ENCODE measurements around the gene TTI1. TPM values are rescaled to one million over a fixed set of nuclear protein-coding genes. Genes with fewer than 3 reads are reported as not detected.

The TTI1 gene
- polyA plus RNA-seq, 1 of the 3 experiments (the other 2 are of a cell fraction), result 15.6 TPM

GRCh38 chr20:38043512-38044300 is 10.4 kb upstream of the TTI1 start:
- Histone ChIP-seq H3K27ac (ENCODE audit: low read depth in 2 of 2, low read length in 1 of 2) (peak overlapping the region in 1 of 2 experiments; percentile 69; a peak in 2 of 4 replicates), H3K79me2 (ENCODE audit: insufficient read depth) (peaks cover 80% of the 10 kb centered on the region), H3K9ac (no peak overlapping the region), H3K4me3 (ENCODE audit: low read depth in 2 of 2, low read length in 1 of 2) (no peak overlapping the region), H2AFZ (ENCODE audit: low read depth) (no peak overlapping the region), H3F3A (replicated peaks; ENCODE audit: insufficient read depth) (peaks cover 27% of the 10 kb centered on the region), H3K4me1 (ENCODE audit: control insufficient read depth in 1 of 2, insufficient read depth in 2 of 2, low read depth in 1 of 2, low read length in 1 of 2) (peaks cover 0 to 10% of the 10 kb centered on the region in 2 experiments; a peak in 3 of 4 replicates), H4K20me1 (ENCODE audit: insufficient read depth) (peaks cover 44% of the 10 kb centered on the region), H3K36me3 (replicated peaks in 1 of 2; ENCODE audit: control insufficient read depth in 1 of 2, insufficient read depth in 2 of 2, low read length in 1 of 2) (peaks cover 62 to 63% of the 10 kb centered on the region in 2 experiments), H3K9me2 (no peaks in the 10 kb centered on the region), H3K9me3 (no peaks in the 10 kb centered on the region), H3K4me2 (peak overlapping the region; percentile 27; the same call in 1 of the 2 replicates), H3K27me3 (ENCODE audit: insufficient read depth) (no peaks in the 10 kb centered on the region)
- DNase-seq, result no peak
- TF ChIP-seq JUND (IDR thresholded peaks at IDR 0.05), result peak; percentile 86
- no peak for TF ChIP-seq RCOR1 (IDR thresholded peaks at IDR 0.05; ENCODE audit: low read length)
- TF ChIP-seq NRF1 (IDR thresholded peaks at IDR 0.05; ENCODE audit: low read depth, low read length), result no peak
- TF ChIP-seq MXI1 (IDR thresholded peaks at IDR 0.05; ENCODE audit: low read depth, low read length), result no peak
- TF ChIP-seq, protein P1, sequence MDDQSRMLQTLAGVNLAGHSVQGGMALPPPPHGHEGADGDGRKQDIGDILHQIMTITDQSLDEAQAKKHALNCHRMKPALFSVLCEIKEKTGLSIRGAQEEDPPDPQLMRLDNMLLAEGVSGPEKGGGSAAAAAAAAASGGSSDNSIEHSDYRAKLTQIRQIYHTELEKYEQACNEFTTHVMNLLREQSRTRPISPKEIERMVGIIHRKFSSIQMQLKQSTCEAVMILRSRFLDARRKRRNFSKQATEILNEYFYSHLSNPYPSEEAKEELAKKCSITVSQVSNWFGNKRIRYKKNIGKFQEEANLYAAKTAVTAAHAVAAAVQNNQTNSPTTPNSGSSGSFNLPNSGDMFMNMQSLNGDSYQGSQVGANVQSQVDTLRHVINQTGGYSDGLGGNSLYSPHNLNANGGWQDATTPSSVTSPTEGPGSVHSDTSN (IDR thresholded peaks at IDR 0.05), result peak; percentile 87
- no peak for TF ChIP-seq MEF2A (IDR thresholded peaks at IDR 0.05; ENCODE audit: borderline replicate concordance, low read depth)
- no peak for TF ChIP-seq ELF1 (IDR thresholded peaks at IDR 0.05)
- TF ChIP-seq, protein P2, sequence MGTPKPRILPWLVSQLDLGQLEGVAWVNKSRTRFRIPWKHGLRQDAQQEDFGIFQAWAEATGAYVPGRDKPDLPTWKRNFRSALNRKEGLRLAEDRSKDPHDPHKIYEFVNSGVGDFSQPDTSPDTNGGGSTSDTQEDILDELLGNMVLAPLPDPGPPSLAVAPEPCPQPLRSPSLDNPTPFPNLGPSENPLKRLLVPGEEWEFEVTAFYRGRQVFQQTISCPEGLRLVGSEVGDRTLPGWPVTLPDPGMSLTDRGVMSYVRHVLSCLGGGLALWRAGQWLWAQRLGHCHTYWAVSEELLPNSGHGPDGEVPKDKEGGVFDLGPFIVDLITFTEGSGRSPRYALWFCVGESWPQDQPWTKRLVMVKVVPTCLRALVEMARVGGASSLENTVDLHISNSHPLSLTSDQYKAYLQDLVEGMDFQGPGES (IDR thresholded peaks at IDR 0.05; ENCODE audit: low read depth, low read length), result no peak
- peak; percentile 95 for TF ChIP-seq FOSL2 (IDR thresholded peaks at IDR 0.05; ENCODE audit: borderline replicate concordance, low read depth)
- TF ChIP-seq TCF12 (IDR thresholded peaks at IDR 0.05), result peak; percentile 56
- peak; percentile 52 for TF ChIP-seq NFIC (IDR thresholded peaks at IDR 0.05; ENCODE audit: borderline replicate concordance)
- TF ChIP-seq CTCF (IDR thresholded peaks at IDR 0.05), result peak; percentile 28; the same call in 1 of the 2 replicates
- ChIA-PET CTCF (interaction anchor here (0.6 to 32.1 kb wide), 5 partner anchors 8 to 180 kb away, joined by 3 to 725 read pairs (median 5); no protein-coding TSS in a partner anchor), POLR2A (interaction anchor here (1.6 kb wide), 1 partner anchor 11 kb away, joined by 3 read pairs; the partner anchor contains the start of gene TTI1)
- WGBS (ENCODE audit: low lambda C conversion rate), result 75% methylated on average over 10 of the region's 10 CpGs

DNA sequence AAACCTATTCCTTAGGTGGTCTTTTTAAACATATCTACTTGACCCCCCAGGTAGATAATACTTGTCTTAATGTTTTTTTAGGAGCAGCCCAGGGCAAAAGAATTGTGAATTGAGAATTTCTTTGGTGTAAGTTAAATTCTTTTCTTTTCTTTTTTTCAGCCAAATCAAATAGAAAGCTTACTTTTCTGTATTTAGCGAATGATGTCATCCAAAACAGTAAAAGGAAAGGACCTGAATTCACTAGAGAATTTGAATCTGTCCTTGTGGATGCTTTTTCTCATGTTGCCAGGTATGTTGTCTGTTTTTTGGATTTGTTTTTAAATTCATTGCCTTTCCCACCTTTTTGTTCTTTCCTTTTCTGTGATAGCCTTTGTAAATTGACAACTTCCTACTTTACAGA is 7.0 kb upstream of the TTI1 start:
- no peak for TF ChIP-seq TCF12 (IDR thresholded peaks at IDR 0.05)
- TF ChIP-seq, protein P1 (IDR thresholded peaks at IDR 0.05), result no peak
- Histone ChIP-seq H4K20me1 (ENCODE audit: insufficient read depth) (peaks cover 32% of the 10 kb centered on the region), H3F3A (replicated peaks; ENCODE audit: insufficient read depth) (peaks cover 27% of the 10 kb centered on the region), H3K36me3 (replicated peaks in 1 of 2; ENCODE audit: control insufficient read depth in 1 of 2, insufficient read depth in 2 of 2, low read length in 1 of 2) (peaks cover 60 to 65% of the 10 kb centered on the region in 2 experiments), H3K27me3 (ENCODE audit: insufficient read depth) (no peaks in the 10 kb centered on the region), H3K4me2 (no peak overlapping the region), H3K4me3 (ENCODE audit: low read depth in 2 of 2, low read length in 1 of 2) (no peak overlapping the region), H3K9ac (no peak overlapping the region), H3K9me2 (no peaks in the 10 kb centered on the region), H3K4me1 (ENCODE audit: control insufficient read depth in 1 of 2, insufficient read depth in 2 of 2, low read depth in 1 of 2, low read length in 1 of 2) (peaks cover 6 to 10% of the 10 kb centered on the region in 2 experiments; a peak in 3 of 4 replicates), H3K79me2 (ENCODE audit: insufficient read depth) (peaks cover 80% of the 10 kb centered on the region), H2AFZ (ENCODE audit: low read depth) (no peak overlapping the region), H3K27ac (ENCODE audit: low read depth in 2 of 2, low read length in 1 of 2) (no peak overlapping the region), H3K9me3 (no peaks in the 10 kb centered on the region)
- no peak for DNase-seq
- 100% methylated on average over 1 of the region's 1 CpG for WGBS (ENCODE audit: low lambda C conversion rate)
- ChIA-PET POLR2A (no interaction called here), CTCF (interaction anchor here (1.0 to 32.1 kb wide), 2 partner anchors 18 to 183 kb away, joined by 3 to 725 read pairs; no protein-coding TSS in a partner anchor)
